ENCODE measurements around the gene NUP210L. TPM values are rescaled to one million over a fixed set of nuclear protein-coding genes. Genes with fewer than 3 reads are reported as not detected.
"Not testable (repeated sequence)": the region's sequence is repeated elsewhere in the genome, so short reads cannot be mapped to it uniquely, and the experiment has no call there.

NUP210L gene
- total RNA-seq, 1 donor from 2014 or later, result 0.10 TPM

- no peak for DNase-seq
- peak overlapping the region; percentile 94 for H3K4me3 Mint-ChIP-seq (ENCODE audit: unreplicated experiment)
- H3K36me3 Mint-ChIP-seq (ENCODE audit: unreplicated experiment), result no peaks in the 10 kb centered on the region
- peaks cover 8% of the 10 kb centered on the region for H3K27me3 Mint-ChIP-seq (ENCODE audit: unreplicated experiment)
- H3K27ac Mint-ChIP-seq (ENCODE audit: unreplicated experiment), result no peak overlapping the region
- peaks cover 4% of the 10 kb centered on the region for H3K9me3 Mint-ChIP-seq (ENCODE audit: unreplicated experiment)
- no peak for TF ChIP-seq CTCF (IDR thresholded peaks at IDR 0.05; ENCODE audit: partially characterized antibody, unreplicated experiment)
- H3K4me1 Mint-ChIP-seq (ENCODE audit: low read depth, unreplicated experiment), result peaks cover 15% of the 10 kb centered on the region
Measured at GRCh38 chr1:153985341-153985912, 169.4 kb downstream of the NUP210L start.

GRCh38 chr1:153984123-153984894, 170.6 kb downstream of the NUP210L start:
- no peak for DNase-seq
- peaks cover 2% of the 10 kb centered on the region for H3K9me3 Mint-ChIP-seq (ENCODE audit: unreplicated experiment)
- no peak for TF ChIP-seq CTCF (IDR thresholded peaks at IDR 0.05; ENCODE audit: partially characterized antibody, unreplicated experiment)
- H3K27me3 Mint-ChIP-seq (ENCODE audit: unreplicated experiment), result peaks cover 5% of the 10 kb centered on the region
- H3K27ac Mint-ChIP-seq (ENCODE audit: unreplicated experiment), result no peak overlapping the region
- peak overlapping the region; percentile 67 for H3K4me3 Mint-ChIP-seq (ENCODE audit: unreplicated experiment)
- H3K4me1 Mint-ChIP-seq (ENCODE audit: low read depth, unreplicated experiment), result peaks cover 14% of the 10 kb centered on the region
- H3K36me3 Mint-ChIP-seq (ENCODE audit: unreplicated experiment), result no peaks in the 10 kb centered on the region

- H3K4me1 Mint-ChIP-seq (ENCODE audit: low read depth, unreplicated experiment), result peaks cover 12% of the 10 kb centered on the region
- not testable (repeated sequence) for H3K36me3 Mint-ChIP-seq (ENCODE audit: unreplicated experiment); H3K9me3 Mint-ChIP-seq (ENCODE audit: unreplicated experiment); DNase-seq; H3K27ac Mint-ChIP-seq (ENCODE audit: unreplicated experiment); H3K4me3 Mint-ChIP-seq (ENCODE audit: unreplicated experiment)
- H3K27me3 Mint-ChIP-seq (ENCODE audit: unreplicated experiment), result peaks cover 10% of the 10 kb centered on the region
Measured at GRCh38 chr1:153981735-153982134, 173.1 kb downstream of the NUP210L start.

- not testable (repeated sequence) for DNase-seq; H3K36me3 Mint-ChIP-seq (ENCODE audit: unreplicated experiment); H3K27me3 Mint-ChIP-seq (ENCODE audit: unreplicated experiment); H3K9me3 Mint-ChIP-seq (ENCODE audit: unreplicated experiment); H3K4me1 Mint-ChIP-seq (ENCODE audit: low read depth, unreplicated experiment)
- Mint-ChIP-seq H3K4me3 (ENCODE audit: unreplicated experiment) (peak overlapping the region; percentile 96), H3K27ac (ENCODE audit: unreplicated experiment) (peak overlapping the region; percentile 34)
Measured at GRCh38 chr1:153979091-153979490, 175.8 kb downstream of the NUP210L start.

GRCh38 chr1:153978274-153978909, 176.5 kb downstream of the NUP210L start:
- H3K4me3 Mint-ChIP-seq (ENCODE audit: unreplicated experiment), result peak overlapping the region; percentile 96
- TF ChIP-seq CTCF (IDR thresholded peaks at IDR 0.05; ENCODE audit: partially characterized antibody, unreplicated experiment), result no peak
- H3K27ac Mint-ChIP-seq (ENCODE audit: unreplicated experiment), result peak overlapping the region; percentile 96
- H3K27me3 Mint-ChIP-seq (ENCODE audit: unreplicated experiment), result peaks cover 5% of the 10 kb centered on the region
- no peak for DNase-seq
- H3K36me3 Mint-ChIP-seq (ENCODE audit: unreplicated experiment), result no peaks in the 10 kb centered on the region
- no peaks in the 10 kb centered on the region for H3K4me1 Mint-ChIP-seq (ENCODE audit: low read depth, unreplicated experiment)
- no peaks in the 10 kb centered on the region for H3K9me3 Mint-ChIP-seq (ENCODE audit: unreplicated experiment)

Data from glutamatergic neuron (in vitro differentiated cells).